PC-9 (cell line): ENCODE data around the gene INCA1. TPM values are rescaled to one million over a fixed set of nuclear protein-coding genes. Genes with fewer than 3 reads are reported as not detected.

Experiments used
- BruUV-seq: library from RNA; stranded (reverse); fragments of 400-500 nt; replicated peaks from 2 replicates; lab custom pipeline; 2021; lab: Mats Ljungman, UMichigan
- CTCF ChIA-PET: fragments of 300-600 bp; sonication (Branson Sonifier 250); formaldehyde crosslinking; loops from one replicate; lab custom pipeline; 2022; ENCODE audit warnings: antibody characterized with exemption; lab: Charles Lee
- POLR2A ChIA-PET: fragments of 300-600 bp; sonication (Branson Sonifier 250); formaldehyde crosslinking; loops from one replicate; lab custom pipeline; 2022; ENCODE audit warnings: antibody characterized with exemption; ENCODE audit not compliant: unreplicated experiment; lab: Charles Lee
- DNase-seq, 2 experiments: peaks; one replicate each; pipeline versions ENCODE4 v3.0.0 to v3.0.0-alpha.2; 2015 to 2022; ENCODE audit warnings: mixed read lengths in 1 of 2
- H2AFZ ChIP-seq: fragments of 200-600 bp; sonication (generic); 2 replicates; pipeline ENCODE4 v1.8.1; 2017; ENCODE audit warnings: antibody characterized with exemption
- H3F3A ChIP-seq: fragments of 200-600 bp; sonication (generic); 2 replicates; pipeline ENCODE4 v1.8.1; 2017; ENCODE audit warnings: antibody characterized with exemption, mild to moderate bottlenecking, low read depth; ENCODE audit not compliant: insufficient read depth
- H3K27ac ChIP-seq: fragments of 200-600 bp; sonication (generic); 2 replicates; pipeline ENCODE4 v1.6.1; 2016; ENCODE audit warnings: mixed run types
- H3K27me3 ChIP-seq: fragments of 200-600 bp; sonication (generic); 2 replicates; pipeline ENCODE4 v1.6.1; 2016; ENCODE audit warnings: low read depth, mixed run types; ENCODE audit not compliant: insufficient read depth
- H3K36me3 ChIP-seq: fragments of 200-600 bp; sonication (generic); 2 replicates; pipeline ENCODE4 v1.6.1; 2016; ENCODE audit warnings: low read depth, mixed run types
- H3K4me1 ChIP-seq: fragments of 200-600 bp; sonication (generic); replicated peaks from 2 replicates; pipeline ENCODE4 v1.6.1; 2016; ENCODE audit warnings: mixed run types; ENCODE audit not compliant: insufficient read depth
- H3K4me2 ChIP-seq: fragments of 200-600 bp; sonication (generic); 2 replicates; pipeline ENCODE4 v1.6.1; 2017; ENCODE audit warnings: mixed run types
- H3K4me3 ChIP-seq: fragments of 200-600 bp; sonication (generic); 2 replicates; pipeline ENCODE4 v1.6.1; 2016; ENCODE audit warnings: mixed run types
- H3K79me2 ChIP-seq: fragments of 200-600 bp; sonication (generic); 2 replicates; pipeline ENCODE4 v1.6.1; 2017; ENCODE audit warnings: low read depth, mixed run types
- H3K9me2 ChIP-seq: fragments of 200-600 bp; sonication (generic); 2 replicates; pipeline ENCODE4 v1.8.1; 2017; ENCODE audit warnings: mild to moderate bottlenecking; ENCODE audit not compliant: insufficient read depth
- H3K9me3 ChIP-seq: fragments of 200-600 bp; sonication (generic); 2 replicates; pipeline ENCODE4 v1.8.1; 2016; ENCODE audit warnings: low read depth; ENCODE audit not compliant: insufficient read depth
- H4K20me1 ChIP-seq: fragments of 200-600 bp; sonication (generic); 2 replicates; pipeline ENCODE4 v1.8.1; 2017; ENCODE audit not compliant: insufficient read depth
- EZH2 ChIP-seq: fragments of 200-600 bp; sonication (generic); IDR thresholded peaks from 2 replicates; pipeline ENCODE4 v1.8.0; 2017; ENCODE audit warnings: antibody characterized with exemption, low read depth
- intact Hi-C: fragments of 100-400 bp; cut with micrococcal nuclease; formaldehyde crosslinking; loops from one replicate; pipeline ENCODE4 v1.10.0; 2022; ENCODE audit not compliant: unreplicated experiment
- total RNA-seq: library from RNA; stranded (reverse); gene quantifications from 2 replicates; pipeline ENCODE4 v1.2.3, GENCODE V29; 2021
- TF ChIP-seq, protein P1 (sequence below): fragments of 200-600 bp; sonication (generic); conservative IDR thresholded peaks from 2 replicates; pipeline ENCODE4 v1.6.1; 2017; ENCODE audit warnings: mixed run types, antibody characterized with exemption, mild to moderate bottlenecking, moderate library complexity

The INCA1 gene
- total RNA-seq, 1 experiment from 2014 or later = 2.9 TPM

GRCh38 chr17:4968486-4969046 is 28.8 kb downstream of the INCA1 start:
- no peak for TF ChIP-seq EZH2
- TF ChIP-seq, protein P1, sequence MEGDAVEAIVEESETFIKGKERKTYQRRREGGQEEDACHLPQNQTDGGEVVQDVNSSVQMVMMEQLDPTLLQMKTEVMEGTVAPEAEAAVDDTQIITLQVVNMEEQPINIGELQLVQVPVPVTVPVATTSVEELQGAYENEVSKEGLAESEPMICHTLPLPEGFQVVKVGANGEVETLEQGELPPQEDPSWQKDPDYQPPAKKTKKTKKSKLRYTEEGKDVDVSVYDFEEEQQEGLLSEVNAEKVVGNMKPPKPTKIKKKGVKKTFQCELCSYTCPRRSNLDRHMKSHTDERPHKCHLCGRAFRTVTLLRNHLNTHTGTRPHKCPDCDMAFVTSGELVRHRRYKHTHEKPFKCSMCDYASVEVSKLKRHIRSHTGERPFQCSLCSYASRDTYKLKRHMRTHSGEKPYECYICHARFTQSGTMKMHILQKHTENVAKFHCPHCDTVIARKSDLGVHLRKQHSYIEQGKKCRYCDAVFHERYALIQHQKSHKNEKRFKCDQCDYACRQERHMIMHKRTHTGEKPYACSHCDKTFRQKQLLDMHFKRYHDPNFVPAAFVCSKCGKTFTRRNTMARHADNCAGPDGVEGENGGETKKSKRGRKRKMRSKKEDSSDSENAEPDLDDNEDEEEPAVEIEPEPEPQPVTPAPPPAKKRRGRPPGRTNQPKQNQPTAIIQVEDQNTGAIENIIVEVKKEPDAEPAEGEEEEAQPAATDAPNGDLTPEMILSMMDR = no peak
- Histone ChIP-seq H3K36me3 (no peaks in the 10 kb centered on the region; the same call in 1 of the 2 replicates), H3K4me1 (peaks cover 25% of the 10 kb centered on the region), H3K4me2 (peak overlapping the region; percentile 87), H3K9me3 (no peaks in the 10 kb centered on the region), H3K9me2 (no peaks in the 10 kb centered on the region), H3K27me3 (no peaks in the 10 kb centered on the region), H3K27ac (peak overlapping the region; percentile 95), H3K4me3 (peak overlapping the region; percentile 72), H3F3A (peaks cover 50% of the 10 kb centered on the region), H3K79me2 (peaks cover 50% of the 10 kb centered on the region), H2AFZ (peak overlapping the region; percentile 66; the same call in 1 of the 2 replicates), H4K20me1 (no peaks in the 10 kb centered on the region)
- ChIA-PET CTCF (interaction anchor here (0.5 to 2.0 kb wide), 2 partner anchors 19 to 91 kb away, joined by 3 to 10 read pairs; partner anchors contain the start of gene CAMTA2), POLR2A (interaction anchor here (0.6 to 2.2 kb wide), 2 partner anchors 21 to 250 kb away, joined by 4 to 42 read pairs; partner anchors contain the start of gene PFN1)
- BruUV-seq = no TSS peak
- DNase-seq = peak; percentile 30 to 38
- intact Hi-C loops = no loop called here

GRCh38 chr17:4967539-4968485 is 29.5 kb downstream of the INCA1 start, which contains the start of gene SPAG7:
Gene SPAG7, minus strand, starts transcription at chr17:4967817. Its CDS starts 13 bp downstream, at chr17:4967804.
- Histone ChIP-seq H3K9me2 (no peaks in the 10 kb centered on the region), H3K79me2 (peaks cover 50% of the 10 kb centered on the region), H3K4me3 (peak within 1 kb of the TSS; percentile 72), H3K9me3 (no peaks in the 10 kb centered on the region), H3K27ac (peak within 1 kb of the TSS; percentile 95), H4K20me1 (no peaks in the 10 kb centered on the region), H2AFZ (peak within 1 kb of the TSS; percentile 71), H3F3A (peaks cover 58% of the 10 kb centered on the region), H3K36me3 (no peaks in the 10 kb centered on the region; the same call in 1 of the 2 replicates), H3K4me2 (peak within 1 kb of the TSS; percentile 96), H3K4me1 (peaks cover 25% of the 10 kb centered on the region), H3K27me3 (no peaks in the 10 kb centered on the region)
- CTCF ChIA-PET = interaction anchor here (1.2 to 2.5 kb wide), 3 partner anchors 19 to 58 kb away, joined by 4 to 16 read pairs (median 10); partner anchors contain the start of genes CAMTA2, RNF167 and SLC25A11
- intact Hi-C loops = loop anchor here (1.0 kb wide), 5 partner anchors 19 to 59 kb away; partner anchors contain the start of genes CAMTA2, RNF167 and SLC25A11
- TF ChIP-seq EZH2 = no peak
- TF ChIP-seq, protein P1 = 0 out of 2 replicates have a peak, but pooled peaks have one; percentile 17
- POLR2A ChIA-PET = interaction anchor here (0.5 to 2.2 kb wide), 12 partner anchors 10 to 1880 kb away, joined by 3 to 42 read pairs (median 4); partner anchors contain the start of genes CYB5D2, PFN1, RNF167 and SLC25A11
- DNase-seq = peak; percentile 85 to 98
- TSS peak; percentile 22 for BruUV-seq
